Middle frontal gyrus (tissue), 1 donor: ENCODE data around the gene LAMTOR1.
A peak's percentile ranks its signal among the peaks of the same experiment; 100 is the strongest.

ENCODE experiments used
- DNase-seq: peaks from one replicate; pipeline ENCODE4 v3.0.0-alpha.2; 2015; ENCODE audit warnings: low spot score; ENCODE audit errors: extremely low spot score

LAMTOR1 gene

GRCh38 chr11:72081821-72082453 lies 21.2 kb downstream of the LAMTOR1 start:
- no peak for DNase-seq

GRCh38 chr11:72081184-72081644 lies 21.9 kb downstream of the LAMTOR1 start:
- DNase-seq: no peak

DNA sequence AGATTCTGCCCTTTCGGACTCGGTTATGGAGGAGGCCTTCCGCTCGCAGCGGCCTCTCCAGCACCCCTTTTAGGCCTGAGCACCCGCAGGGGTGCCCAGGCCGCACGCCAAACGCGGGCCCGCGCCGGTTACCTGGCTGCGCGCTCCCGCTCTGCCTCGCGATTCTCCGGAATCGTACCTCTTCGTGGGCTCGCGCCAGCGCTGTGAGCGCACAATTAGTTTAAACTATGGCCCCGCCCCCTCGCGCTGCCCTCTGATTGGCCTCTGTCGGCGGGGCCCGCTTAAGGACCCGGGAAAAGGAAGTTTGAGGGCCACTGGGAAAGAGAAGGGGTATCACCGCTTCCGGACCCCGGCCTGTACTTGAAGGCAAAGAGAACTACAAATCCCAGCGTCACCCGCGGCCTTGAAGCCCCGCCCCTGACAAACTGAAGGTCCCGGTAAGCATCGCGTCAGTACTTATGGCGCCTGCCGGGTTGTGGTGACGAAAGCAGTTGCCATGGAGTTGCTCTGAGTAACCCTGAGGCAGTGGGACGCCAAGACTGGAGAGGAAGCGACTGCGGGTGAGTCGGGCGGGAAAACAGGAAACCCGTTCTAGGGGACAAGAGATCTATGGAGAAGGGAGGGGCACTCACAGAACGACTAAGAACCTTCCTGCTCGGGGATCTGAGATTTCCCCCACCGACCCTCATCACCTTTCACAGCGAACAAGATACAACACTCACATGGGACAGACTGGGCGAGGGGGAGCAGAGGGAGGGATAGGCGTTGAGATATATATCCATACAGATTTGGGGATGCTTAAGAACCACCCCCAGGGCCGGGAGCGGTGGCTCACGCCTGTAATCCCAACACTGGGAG lies 22.5 kb downstream of the LAMTOR1 start, which contains the start of the genes LRRC51 and NUMA1:
LRRC51 (plus strand) TSS at position 525 of the 858 bp plus-strand sequence. CDS start 8,234 bp downstream, outside the sequence.
NUMA1 (minus strand) TSS at position 217 of the 858 bp plus-strand sequence. CDS start 44,599 bp downstream, outside the sequence.
- peak; percentile 99 for DNase-seq

DNA sequence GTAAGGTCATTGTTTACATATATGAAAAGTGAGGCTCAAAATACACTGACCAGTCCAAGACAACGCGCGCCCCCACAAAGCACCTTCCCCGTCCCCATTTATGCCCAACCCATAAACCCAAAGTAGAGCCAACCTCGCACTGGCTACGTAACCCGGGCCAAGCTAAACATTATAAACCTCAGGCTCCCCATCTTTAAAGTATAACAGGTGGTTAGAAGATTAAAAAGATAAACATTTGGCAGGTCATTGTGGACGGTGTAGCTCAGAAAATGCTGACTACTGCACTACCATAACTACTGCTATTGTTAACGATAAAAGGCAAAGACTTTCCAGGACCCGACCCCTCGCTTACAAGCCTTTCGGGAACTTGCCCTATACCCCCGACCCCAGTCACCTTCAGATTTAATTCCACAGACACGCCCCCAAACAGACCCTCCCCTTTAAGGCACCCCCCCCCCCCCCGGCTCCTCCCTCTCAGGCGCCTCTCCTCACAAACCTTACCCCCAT lies 23.2 kb downstream of the LAMTOR1 start:
- DNase-seq: no peak

- DNase-seq: no peak
Measured at GRCh38 chr11:72078477-72078876, 24.6 kb downstream of the LAMTOR1 start.

- no peak for DNase-seq
Measured at GRCh38 chr11:72075756-72076155, 27.3 kb downstream of the LAMTOR1 start.

- DNase-seq: no peak
Measured at GRCh38 chr11:72075109-72075508, 28.0 kb downstream of the LAMTOR1 start.

GRCh38 chr11:72072348-72072747 lies 30.7 kb downstream of the LAMTOR1 start:
- DNase-seq: no peak

DNA sequence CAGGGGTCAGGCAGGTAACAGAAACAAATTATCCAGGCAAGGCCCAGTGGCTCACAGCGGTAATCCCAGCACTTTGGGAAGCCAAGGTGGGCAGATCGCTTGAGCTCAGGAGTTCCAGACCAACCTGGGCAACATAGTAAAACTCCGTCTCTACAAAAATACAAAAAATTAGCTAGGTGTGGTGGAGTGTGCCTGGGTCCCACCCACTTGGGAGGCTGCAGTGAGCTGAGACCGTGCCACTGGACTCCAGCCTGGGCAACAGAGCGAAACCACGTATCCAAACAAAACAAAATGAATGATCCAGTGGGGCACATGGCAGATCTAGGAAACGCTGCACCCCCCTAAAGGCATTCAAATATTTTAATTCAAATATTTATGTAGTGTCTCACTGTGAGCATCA lies 32.6 kb downstream of the LAMTOR1 start:
- no peak for DNase-seq

DNA sequence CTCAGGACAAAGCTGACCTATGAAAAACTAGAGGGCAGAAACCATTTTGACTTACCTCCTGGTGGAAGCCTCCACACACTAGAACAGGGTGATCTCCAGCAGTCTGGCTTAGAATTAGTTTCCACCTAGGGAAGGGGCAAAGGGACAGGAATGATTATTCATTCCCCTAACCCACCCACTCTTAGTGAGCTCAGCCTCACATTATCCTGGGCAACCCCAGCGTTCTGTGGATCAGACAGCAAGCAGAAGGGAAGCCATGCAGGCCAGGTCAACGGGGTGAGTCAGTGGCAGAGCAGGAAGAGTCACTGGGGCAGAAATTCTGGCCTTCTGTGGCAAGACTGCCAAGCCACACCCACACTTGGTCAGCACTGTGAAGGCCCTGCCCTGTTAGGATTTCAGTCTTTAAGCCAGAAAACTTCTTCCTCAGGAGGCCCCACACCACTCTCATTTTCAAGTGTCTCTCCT lies 33.3 kb downstream of the LAMTOR1 start:
- no peak for DNase-seq

GRCh38 chr11:72069200-72069599 lies 33.9 kb downstream of the LAMTOR1 start:
- DNase-seq: no peak

- no peak for DNase-seq
Measured at GRCh38 chr11:72067676-72068075, 35.4 kb downstream of the LAMTOR1 start.

DNA sequence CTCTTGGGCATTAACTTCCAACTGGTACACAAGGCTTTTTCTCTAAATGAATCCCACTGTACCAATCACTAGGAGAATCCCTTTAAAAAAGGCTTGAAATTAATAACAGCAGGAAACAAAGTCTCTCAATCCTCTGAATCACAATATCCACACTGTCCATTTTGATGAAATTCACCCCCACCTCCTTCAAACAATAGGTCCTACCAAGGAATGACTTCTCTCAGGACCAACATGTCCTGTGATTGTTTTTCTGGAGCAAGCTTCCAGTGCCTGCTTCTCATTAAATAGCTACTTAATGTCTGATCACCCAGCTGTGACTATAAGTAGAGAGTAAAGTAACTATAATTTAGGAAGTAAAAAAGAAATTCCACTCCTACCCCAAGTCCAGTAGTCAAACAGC lies 35.8 kb downstream of the LAMTOR1 start:
- no peak for DNase-seq

DNA sequence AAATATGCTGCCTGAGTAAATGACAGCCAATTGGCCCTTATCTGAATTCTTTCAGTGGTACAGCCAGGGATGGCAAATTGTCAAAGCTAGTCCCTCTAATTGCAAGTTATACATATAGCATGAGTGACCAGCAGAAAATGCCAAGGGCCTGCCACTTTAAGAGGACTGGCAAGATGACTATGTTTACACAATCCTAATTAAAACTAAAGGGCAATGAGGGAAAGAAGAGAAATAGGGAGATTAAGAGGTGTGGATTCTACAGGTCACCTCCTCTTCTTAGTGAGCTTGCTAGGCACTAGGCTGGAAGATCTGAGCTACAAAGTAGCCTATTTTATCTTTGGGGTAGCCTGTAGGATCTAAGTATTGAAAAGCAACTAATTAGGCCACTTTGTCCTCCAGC lies 36.2 kb downstream of the LAMTOR1 start:
- no peak for DNase-seq

- DNase-seq: no peak
Measured at GRCh38 chr11:72061739-72062396, 41.2 kb downstream of the LAMTOR1 start.

DNA sequence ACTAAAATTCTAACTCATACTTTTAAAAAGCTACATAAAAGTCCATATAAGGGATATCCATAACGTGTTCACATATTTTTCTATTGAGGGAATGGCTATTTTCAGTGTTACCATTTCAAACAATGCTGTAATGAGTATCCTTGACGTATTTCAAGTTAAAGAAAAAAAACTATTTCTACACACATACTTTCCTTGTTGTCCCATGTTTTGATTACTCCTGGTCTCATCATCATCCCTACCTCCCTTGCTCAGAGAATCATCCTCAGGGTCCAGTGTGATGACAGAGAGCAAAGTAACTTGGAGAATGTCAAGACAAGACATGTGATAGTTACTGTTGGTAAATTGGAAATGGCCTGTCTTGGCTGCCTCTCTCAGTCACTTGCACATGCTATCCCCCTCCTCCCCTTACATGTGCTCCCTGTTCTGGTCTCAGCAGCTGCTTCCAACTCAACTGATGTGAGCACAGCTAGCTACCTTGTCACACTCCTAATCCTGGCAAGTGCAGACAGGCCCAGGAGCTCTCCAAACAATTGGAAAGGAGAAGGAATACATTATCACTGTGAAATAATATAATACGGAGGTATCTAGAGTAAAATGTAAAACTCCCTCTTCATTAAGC lies 44.6 kb downstream of the LAMTOR1 start:
- no peak for DNase-seq

DNA sequence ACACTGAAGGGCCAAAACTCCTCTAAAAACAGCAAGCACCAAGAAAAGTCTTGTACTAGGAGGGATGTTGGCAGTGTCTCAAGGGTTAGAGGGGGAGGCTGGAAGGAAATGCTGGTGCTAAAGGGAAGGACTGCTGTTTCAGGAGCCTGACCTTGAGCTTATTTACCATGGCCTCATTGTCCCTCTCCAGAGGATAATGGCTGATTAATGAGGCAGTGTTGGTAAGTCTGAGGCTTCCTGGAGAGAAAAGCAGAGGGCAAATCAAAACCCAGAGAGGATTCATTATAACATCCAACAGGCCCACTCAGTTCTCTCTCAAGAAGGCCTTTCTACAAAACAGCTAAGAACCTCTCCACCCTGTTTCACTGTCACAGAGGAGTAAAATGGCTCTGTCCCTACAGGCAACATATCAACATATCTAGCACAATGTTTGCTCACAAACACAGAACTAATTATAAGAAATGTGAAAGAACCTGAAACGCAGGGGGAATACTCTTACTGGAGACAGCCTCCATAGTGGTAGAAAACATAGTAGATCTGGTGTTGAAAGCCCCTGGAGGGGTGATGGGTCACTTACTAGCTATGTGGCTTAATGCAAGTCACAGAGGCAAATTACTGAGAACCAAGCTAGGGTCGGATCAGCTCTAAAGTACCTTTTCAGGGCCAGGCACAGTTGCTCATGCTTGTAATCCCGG lies 54.2 kb downstream of the LAMTOR1 start:
- no peak for DNase-seq
